GM19467 (cell line): ENCODE data around the gene SHISAL1.

ENCODE experiments used
- ATAC-seq: cut with Tn5 transposase; IDR thresholded peaks from one replicate; pipeline ENCODE4 v1.9.1; 2021; ENCODE audit warnings: mild to moderate bottlenecking, moderate library complexity; ENCODE audit not compliant: unreplicated experiment

SHISAL1 gene

DNA sequence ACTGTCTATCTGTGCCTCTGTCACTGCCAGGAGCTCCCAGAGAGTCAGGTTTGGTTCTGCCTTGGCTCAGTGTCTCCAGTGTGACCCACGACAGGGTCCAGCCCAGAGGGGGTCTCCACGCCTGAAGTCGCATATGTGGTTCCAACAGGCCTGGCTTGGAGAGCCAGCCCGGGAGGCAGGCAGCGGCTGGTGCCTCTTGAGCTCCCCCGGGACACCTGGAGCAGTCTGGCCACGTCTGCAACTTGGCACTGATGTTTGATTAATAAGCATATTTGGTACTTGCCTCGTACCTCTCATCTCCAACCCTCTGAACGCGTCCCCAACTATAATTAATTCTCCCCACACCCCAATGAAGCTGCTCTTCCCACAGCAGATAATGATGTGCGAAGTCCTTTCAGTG is 31.7 kb upstream of the SHISAL1 start:
- ATAC-seq: no peak

DNA sequence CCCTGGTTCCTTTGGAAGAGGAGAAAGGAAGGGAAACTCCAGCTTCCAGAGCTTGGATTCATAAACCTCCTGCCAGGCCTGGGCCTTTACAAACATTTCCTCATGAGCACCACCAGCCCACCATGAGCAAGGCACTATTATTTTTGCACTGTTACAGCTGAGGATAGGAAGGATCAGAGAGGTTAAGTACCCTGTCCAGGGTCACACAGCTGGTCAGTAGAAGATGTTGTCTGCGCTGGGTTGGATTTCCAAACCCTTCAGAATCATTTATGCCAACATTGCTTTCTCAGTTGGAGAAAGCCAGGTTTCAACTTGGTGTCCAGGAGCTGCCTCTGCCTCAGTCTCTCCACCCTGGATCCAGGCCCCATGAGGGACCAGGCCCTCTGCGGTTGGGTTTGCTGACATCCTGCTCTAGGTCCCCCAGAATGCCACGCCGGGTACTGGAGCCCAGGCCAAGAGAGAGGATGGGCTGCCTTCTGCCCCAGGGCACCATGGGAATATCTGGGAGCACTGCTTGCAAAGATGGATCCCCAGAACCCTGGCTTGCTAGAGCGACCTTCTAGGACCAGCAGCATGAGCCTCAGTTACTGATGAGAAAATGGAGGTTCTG is 29.7 kb upstream of the SHISAL1 start:
- no peak for ATAC-seq

DNA sequence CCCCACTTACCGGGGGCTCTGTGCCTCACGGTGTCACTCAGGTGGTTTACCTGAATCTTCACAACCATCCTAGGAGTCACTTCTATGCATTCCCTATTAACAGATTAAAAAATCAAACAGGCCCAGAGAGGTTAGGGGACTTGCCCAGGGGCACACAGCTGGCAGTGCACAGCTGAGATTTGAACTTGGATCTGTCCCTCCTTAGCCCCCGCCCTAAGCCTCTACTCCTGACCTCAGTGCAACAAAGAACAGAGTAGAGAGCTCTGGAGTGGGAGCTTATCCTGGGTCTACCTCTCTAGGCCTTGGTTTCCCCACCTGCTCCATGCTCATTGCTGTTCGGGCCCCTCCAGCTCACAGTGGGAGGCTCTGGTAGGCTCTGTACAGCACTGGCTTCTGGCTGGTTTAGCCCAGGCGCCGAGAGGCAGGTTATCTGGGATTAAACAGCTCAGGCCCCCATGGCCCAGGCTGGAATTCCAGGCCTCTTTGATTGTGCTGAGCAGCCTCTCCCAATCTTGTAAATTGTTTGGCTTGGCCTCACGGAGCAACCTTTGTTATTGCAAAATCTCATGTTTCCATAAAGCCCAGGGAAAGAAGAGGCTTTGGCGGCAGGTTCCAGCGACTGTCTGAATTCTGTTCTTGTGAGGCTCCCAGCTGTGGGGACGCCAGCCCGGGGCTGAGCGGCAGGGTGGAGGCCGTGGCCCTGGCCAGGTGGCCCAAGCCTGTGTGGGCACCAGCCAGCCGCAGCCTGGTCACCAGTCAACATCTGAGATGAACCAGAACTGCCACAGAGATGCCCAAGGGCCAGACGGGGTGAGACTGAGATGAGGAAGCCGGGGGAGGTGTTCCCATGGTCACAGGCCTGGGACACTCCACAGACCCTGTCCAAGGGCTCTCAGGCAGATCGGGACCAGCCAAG is 28.9 kb upstream of the SHISAL1 start:
- no peak for ATAC-seq

DNA sequence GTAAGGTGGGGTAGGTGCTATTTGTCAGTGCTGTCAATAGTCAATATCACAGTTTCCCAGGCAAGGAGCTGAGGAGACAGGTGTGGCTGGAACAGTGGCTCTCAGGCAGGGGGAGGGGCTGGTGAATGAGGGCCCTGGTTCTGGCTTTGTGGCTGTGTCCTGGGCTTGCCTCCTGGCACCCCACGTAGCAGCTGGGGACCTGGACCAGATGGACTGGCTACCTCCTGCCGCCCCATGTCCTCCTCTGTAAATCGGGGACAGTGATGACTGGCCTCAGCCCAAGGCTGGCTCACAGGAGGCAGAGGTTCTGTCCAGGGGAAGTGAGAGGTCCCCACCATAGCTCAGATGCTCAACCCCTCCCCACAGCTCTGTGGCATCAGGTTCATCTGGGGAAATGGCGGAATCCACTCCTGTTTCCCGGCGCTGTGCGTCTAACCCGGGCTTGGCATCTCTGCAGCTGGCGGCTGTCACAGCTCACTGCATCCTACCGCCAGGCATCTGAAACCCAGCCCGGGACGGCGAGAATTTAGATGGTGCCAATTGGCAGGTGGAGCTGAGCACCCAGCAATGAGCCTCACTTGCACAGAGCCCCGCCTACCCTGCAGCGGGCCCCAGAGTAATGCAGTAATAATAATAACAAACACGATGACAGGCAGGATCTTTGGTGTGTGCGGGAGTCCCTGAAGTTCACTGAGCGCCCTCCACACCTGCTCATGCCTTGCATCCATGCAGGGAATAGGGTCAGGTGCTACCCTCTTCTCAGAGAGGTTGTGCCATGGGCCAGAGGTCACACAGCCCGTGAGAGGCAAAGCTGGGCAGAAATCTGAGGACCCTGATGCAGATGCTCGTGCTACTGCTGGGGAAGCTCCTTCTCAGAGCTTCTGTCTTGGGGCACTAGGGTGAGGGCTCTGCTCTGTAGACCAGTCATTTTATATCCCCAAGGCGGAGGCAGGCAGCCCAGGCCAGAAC is 27.8 kb upstream of the SHISAL1 start:
- no peak for ATAC-seq

DNA sequence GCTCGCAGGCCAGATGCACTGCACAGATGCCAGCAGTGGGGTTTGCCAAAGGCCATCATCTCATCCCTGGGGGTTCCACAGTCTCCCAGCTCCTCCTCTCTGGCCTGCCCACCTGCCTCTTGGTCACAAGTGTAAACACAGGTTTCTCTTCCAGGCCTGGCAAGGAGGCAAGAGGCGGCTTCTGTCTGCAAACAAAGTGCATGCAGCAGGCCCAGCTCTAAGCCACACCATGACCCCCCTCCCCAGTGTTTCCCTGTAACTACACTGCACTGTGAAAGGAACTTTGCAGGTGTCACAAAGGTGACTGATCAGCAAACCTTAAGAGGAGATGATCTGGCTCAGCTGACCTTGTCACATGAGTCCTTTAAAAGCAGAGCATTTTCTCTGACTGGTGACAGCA is 26.2 kb upstream of the SHISAL1 start:
- no peak for ATAC-seq

DNA sequence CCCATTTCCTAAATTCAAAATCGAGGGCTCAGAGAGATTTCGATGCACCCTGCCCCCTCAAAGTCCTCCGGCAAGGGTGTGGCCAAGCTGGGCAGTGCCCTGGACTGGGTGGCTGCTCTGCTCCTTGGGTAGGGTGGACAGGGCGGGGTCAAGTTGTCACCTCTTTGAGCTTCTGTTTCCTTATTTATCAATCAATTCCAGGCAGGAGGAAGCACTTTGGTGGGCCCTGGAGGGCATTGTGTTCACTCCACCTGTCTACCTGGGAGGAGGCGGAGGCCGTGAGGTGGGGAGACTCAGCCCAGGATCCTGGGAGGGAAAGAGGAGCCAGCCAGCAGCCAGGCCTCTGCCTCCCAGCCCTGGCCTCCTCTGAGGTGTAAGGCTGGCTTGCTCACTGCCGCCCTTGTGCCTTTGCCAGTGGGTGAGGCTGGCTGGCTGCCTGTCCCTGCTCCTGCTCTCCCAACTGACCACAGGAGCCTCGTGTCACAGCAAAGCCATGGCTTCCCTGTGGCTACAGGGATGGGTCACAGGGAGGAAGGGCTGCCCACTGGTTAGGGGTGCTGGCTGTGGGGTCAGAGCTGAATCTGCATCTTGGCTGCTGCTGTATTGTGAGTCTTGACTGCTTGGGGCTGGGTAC is 25.5 kb upstream of the SHISAL1 start:
- no peak for ATAC-seq

DNA sequence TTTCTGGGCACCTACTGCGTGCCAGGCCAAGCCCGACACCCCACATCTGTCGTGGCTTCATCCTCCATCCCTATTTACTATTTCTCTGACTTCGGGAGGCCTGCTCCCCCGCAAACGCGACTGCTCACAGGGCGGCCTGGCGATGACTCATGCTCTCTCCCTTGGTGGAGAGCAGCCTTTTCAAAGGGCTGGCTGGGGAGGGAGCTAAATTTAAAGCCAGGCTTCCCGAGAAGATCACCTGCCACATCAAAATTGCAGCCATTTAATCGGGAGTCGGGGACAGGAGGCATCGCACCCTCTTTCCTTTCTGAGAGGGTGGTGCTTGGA is 24.9 kb upstream of the SHISAL1 start:
- ATAC-seq: no peak

DNA sequence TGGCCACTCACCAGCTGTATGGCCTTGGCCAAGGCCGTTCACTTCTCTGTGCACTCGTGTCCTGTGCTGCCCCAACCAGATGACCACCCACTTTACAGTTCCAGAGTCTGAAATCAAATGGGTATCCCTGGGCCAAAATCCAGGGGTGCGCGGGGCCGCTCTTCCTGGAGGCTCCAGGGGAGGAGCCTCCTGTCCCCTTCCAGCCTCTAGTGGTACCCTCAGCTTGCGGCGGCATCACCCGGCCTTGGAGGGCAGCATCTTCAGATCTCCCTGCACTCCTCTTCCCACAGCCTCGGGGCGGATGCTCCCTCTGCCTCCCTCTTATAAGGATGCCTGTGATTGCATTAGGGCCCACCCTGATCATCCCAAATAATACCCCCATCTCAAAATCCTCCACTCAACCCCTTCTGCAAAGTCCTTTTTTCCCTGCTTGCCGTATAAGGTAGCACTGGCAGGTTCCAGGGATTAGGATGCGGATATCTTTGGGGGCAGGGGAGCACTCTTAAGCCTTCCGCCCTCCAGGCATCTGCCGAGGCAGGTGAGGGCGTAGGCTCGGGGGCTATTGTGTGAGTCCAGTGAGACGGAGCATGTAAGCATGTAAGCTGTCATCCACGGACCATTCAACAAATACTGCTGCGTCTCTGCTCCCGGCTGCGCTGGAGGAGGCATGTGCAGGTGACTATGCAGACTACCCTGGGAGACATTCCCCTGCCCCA is 24.4 kb upstream of the SHISAL1 start:
- no peak for ATAC-seq

DNA sequence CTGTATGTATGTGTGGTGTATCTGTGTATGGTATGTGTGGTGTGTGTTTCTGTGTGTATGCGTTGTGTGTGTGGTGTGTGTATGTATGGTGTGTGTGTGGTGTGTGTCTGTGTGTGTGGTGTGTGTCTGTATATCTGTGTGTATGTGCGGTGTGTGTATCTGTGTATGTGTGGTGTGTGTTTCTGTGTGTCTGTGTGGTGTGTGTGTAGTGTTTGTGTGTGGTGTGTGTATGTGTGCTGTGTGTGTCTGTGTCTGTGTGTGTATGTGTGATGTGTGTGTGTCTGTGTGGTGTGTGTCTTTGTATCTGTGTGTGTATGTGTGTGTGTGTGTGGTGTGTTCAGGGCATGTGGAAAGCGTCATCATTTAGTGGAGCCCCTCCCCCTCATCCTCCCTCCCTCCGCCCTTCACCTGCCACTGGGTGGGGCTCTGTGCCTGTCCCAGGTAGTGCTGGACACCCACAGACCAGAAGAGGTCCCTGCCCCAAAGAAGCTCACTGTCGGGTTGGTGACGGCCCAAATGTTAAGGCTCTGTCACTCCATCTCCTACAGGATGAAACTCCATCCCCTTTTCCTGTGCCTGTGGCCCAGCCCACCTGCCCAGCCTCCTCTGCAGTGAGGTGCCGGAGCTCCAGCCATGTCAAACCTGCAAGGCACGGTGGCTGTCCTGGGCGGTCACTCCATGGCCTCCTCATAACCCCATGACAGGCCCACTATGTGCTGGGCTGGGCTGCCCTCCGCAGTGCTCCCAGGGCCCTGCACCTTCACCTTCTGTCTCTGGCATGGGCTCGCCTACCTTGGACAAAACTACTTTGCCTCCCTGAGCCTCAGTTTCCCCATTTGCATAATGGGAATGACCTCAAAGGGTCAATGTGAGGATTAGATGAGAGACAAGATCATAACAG is 23.4 kb upstream of the SHISAL1 start:
- ATAC-seq: no peak

DNA sequence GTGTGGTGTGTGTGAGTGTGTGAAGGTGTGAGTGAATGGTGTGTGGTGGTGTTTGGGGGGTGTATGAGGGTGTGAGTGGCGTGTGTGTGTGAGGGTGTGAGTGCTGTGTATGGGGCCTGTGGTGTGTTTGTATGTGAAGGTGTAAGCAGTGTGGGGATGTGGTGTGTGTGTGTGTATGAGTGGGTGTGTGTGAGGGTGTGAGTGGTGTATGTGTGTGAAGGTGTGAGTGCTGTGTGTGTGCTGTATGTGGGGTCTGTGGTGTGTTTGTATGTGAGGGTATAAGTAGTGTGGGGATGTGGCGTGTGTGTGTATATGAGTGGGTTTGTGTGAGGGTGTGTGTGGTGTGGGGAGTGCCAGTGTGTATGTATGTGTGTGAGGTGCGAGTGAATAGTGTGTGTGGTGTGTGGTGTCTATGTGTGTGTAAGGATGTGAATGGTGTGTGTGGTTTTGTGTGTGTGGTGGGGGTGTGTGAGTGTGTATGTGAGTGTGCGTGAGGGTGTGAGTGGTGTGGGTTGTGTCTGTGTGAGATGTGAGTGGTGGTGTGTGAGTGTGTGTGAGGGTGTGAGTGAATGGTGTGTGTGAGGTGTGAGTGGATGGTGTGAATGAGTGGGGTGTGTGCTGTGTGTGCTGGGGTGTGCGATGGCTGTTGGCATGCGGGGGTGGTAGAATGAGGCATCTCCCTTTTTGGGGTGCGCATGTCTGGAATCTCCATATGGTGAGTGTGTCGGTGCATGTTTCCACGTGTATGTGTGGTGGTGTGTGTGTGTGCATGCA is 22.5 kb upstream of the SHISAL1 start:
- no peak for ATAC-seq

DNA sequence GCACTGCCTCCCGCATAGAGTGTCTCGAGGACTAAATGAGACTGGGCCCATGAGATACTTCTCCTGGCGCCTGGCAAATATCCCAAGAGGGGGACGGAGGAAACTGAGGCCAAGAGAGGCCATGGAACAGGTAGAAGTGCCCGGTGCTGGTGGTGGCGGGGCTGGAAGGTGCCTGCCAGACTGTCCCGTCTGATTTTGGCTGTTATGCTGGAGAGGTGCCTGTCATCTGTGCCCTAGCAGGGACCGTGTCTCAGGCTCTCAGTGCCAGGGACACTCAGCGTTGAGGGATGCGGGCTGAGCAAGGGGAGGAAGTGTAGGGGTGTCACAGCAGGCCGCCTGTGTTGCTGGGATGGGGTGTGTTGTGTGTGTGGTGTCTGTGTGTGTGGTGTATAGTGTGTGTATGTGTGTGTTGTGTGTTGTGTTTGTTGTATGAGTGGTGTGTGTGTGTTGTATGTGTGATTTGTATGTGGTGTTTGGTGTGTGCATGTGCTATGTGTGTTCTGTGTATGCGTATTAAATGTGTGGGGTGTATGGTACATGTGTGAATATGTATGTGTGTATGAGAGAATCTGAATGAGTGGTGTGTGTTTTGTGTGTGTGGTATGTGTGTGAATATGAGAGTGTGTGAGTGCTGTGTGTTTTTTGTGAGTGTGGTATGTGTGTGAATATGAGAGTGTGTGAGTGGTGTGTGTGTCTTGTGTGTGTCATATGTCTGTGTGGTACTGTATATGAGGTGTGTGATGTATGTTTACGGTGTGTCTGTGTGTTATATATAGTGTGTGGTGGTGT is 21.3 kb upstream of the SHISAL1 start:
- no peak for ATAC-seq

DNA sequence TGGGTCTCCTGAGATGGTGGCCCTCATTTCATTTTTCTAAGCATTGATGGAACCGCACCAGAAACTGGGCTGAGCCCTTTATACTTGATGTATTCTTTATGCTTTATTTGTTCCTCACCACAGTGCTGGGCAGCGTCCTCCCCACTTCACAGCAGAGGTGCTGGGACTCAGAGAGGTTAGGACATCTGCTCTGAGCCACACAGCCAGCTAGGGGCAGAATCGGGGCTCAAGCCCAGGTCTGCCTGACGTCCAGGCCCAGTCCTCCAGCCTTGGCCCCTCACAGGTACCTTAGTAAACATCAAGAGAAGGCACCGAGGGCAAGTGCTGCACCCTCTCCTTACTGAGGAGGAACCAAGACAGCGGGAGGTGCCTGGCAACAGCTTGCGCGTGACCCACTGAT is 20.2 kb upstream of the SHISAL1 start:
- no peak for ATAC-seq

DNA sequence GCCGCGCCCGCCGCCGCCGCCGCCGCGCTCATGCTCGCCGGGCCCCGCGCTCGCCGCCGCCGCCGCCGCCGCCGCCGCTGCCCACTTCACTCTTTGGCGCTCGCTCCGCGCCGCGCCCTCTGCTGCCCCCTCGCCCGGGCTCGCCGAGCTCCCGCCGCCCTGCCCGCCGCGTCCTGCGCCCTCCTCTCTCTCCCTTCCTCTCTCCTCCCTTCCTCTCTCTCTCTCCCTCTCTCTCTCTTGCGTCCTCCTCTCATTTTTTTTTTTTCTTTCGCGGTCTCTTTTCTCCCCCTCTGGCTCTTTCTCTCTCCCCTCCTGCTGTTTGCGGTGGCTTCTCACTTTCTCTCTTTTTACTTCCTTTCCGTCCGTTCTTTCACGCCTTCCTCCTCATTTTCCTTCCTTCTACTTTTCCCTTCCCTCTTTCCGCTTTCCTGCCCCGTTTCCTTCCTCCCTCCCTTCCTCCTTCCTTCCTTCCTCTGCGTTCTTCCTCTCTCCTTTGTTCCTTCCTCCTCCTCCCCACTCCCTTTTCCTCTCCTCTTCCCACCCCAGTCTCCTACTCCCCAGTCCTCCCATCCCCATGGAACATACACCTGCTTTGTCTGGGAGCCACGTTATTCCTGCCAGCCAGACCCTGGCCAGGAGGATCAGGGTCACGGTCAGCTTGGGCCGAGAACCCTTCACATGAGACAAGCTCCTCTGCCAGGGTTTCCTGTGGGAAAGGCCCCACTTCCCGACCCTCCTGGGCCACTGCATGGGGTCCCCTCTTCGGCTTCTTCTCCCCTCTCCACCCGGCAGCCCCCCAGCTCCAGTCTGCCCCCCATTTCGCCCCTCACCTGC is 19.3 kb upstream of the SHISAL1 start:
- ATAC-seq: no peak

DNA sequence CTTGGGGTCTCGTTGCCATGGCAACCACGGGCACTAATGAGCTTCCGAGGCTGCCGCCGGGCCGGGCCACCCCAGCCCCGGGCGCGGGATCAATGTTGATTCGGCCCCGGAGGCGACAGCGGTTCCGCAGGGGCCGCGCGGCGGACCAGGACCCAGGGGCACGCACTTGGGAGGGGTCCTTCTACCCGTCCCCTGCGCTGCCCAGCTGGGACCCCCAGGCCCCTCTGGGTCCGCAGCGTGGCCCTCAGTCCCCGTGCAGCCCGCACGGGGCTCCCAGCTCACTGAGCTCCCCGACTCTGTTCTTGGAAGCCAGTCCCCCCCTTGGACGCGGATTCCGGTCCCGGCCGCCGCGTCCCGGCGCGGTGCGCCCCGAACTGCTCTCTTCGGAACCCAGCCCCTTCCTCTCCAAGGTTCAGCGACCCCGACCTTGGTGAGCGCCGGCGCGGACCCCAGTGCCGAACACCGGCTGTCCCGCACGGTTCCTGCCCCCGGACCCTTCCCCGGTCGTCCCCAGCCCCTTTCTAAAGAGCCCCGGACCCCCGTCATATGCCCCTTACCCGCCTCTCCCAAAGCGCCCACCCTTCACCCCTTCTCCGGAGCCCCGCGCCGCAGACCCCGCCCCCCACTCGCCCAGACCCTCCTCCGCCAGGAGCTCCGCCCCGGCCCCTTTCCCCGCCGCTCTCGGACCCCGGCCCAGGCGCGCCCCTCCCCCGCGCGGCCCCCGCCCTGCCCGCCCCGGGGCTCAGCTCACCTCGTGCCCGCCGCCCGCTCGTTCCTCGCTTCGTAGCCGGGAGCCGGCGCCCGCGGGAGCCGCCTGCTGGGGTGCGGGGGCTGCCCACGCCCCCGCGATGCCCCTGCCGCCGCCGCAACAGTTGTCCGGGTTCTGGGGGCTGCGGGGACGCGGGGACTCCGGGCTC is 18.3 kb upstream of the SHISAL1 start:
- no peak for ATAC-seq

DNA sequence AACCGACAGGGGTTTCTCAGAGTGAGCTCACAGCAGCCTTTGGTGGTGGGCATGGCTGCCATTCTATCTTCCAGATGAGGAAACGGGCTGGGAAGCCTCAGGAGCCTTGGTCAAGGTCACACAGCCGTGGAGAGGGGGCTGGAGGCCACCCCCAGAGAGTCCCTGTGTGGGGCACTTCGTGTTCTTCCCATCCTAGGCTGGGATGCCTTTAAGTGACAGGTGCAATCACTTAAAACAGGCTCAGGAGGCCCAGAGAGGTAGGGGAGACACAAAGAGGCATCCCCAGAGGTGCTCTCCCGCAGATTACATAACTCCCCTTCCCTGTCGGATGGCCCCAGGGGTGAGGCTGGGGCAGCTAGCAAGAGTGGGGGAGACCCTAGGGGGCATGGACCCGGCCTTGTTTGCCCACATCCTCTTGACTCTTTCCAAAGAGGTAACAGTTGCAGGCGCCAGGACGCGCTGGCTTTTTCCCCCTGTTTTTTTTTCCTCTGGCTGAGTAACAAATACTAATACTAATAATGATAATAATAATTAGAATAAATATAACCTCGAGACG is 17.5 kb upstream of the SHISAL1 start:
- ATAC-seq: no peak
